ENCODE data around the gene DTHD1.

Gene DTHD1

GRCh38 chr4:36313703-36314102 is 32.3 kb downstream of the DTHD1 start:
- peak overlapping the region; percentile 37 for H3K27ac Mint-ChIP-seq
- peak; percentile 66 to 75 for ATAC-seq (replicated peaks)
- H3K4me3 Mint-ChIP-seq: peak overlapping the region in 1 of 2 donors; percentile 14
- H3K9me3 Mint-ChIP-seq: no peaks in the 10 kb centered on the region
- H3K27me3 Mint-ChIP-seq: no peaks in the 10 kb centered on the region
- H3K36me3 Mint-ChIP-seq: no peaks in the 10 kb centered on the region
- no peak for DNase-seq
- peaks cover 28 to 51% of the 10 kb centered on the region in 2 donors for H3K4me1 Mint-ChIP-seq

- H3K27ac Mint-ChIP-seq: peak overlapping the region; percentile 59
These were observed 35.2 kb downstream of the DTHD1 start for GRCh38 chr4:36316607-36317006.

GRCh38 chr4:36317721-36318120 is 36.3 kb downstream of the DTHD1 start:
- H3K27ac Mint-ChIP-seq: no peak overlapping the region
- H3K4me1 Mint-ChIP-seq: peaks cover 41 to 61% of the 10 kb centered on the region in 2 donors
- no peaks in the 10 kb centered on the region for H3K27me3 Mint-ChIP-seq
- H3K4me3 Mint-ChIP-seq: no peak overlapping the region
- H3K9me3 Mint-ChIP-seq: no peaks in the 10 kb centered on the region
- ATAC-seq (replicated peaks) (no peak), DNase-seq (no peak)
- H3K36me3 Mint-ChIP-seq: peaks cover 0 to 4% of the 10 kb centered on the region in 2 donors

More at GRCh38 chr4:36316607-36317006, 35.2 kb downstream of the DTHD1 start:
- Mint-ChIP-seq H3K4me3 (no peak overlapping the region), H3K27me3 (no peaks in the 10 kb centered on the region), H3K36me3 (peaks cover 0 to 4% of the 10 kb centered on the region in 2 donors), H3K9me3 (no peaks in the 10 kb centered on the region), H3K4me1 (peaks cover 36 to 61% of the 10 kb centered on the region in 2 donors)
- DNase-seq (no peak), ATAC-seq (replicated peaks) (no peak)

GRCh38 chr4:36320117-36320896 is 38.9 kb downstream of the DTHD1 start:
- Mint-ChIP-seq H3K36me3 (peaks cover 0 to 4% of the 10 kb centered on the region in 2 donors), H3K27me3 (no peaks in the 10 kb centered on the region), H3K4me1 (peaks cover 46 to 73% of the 10 kb centered on the region in 2 donors), H3K9me3 (peaks cover 0 to 3% of the 10 kb centered on the region in 2 donors), H3K27ac (peak overlapping the region; percentile 94), H3K4me3 (peak overlapping the region; percentile 57 to 58)
- DNase-seq (no peak), ATAC-seq (replicated peaks) (peak; percentile 47 to 53)

- H3K36me3 Mint-ChIP-seq: peaks cover 0 to 4% of the 10 kb centered on the region in 2 donors
These were observed 39.8 kb downstream of the DTHD1 start for GRCh38 chr4:36321176-36321575.

GRCh38 chr4:36322921-36323354 is 41.5 kb downstream of the DTHD1 start:
- peaks cover 0 to 4% of the 10 kb centered on the region in 2 donors for H3K36me3 Mint-ChIP-seq
- DNase-seq: peak; percentile 56
- H3K4me3 Mint-ChIP-seq: peak overlapping the region; percentile 26 to 33
- no peaks in the 10 kb centered on the region for H3K27me3 Mint-ChIP-seq
- ATAC-seq (replicated peaks): peak; percentile 72 to 81
- H3K4me1 Mint-ChIP-seq: peaks cover 53 to 92% of the 10 kb centered on the region in 2 donors
- peak overlapping the region; percentile 94 for H3K27ac Mint-ChIP-seq
- peaks cover 0 to 3% of the 10 kb centered on the region in 2 donors for H3K9me3 Mint-ChIP-seq

More at GRCh38 chr4:36321176-36321575, 39.8 kb downstream of the DTHD1 start:
- DNase-seq: no peak
- no peaks in the 10 kb centered on the region for H3K27me3 Mint-ChIP-seq
- H3K4me3 Mint-ChIP-seq: peak overlapping the region; percentile 33 to 48
- H3K9me3 Mint-ChIP-seq: peaks cover 0 to 3% of the 10 kb centered on the region in 2 donors
- H3K27ac Mint-ChIP-seq: peak overlapping the region; percentile 94
- ATAC-seq (replicated peaks): no peak
- peaks cover 52 to 82% of the 10 kb centered on the region in 2 donors for H3K4me1 Mint-ChIP-seq

GRCh38 chr4:36323816-36324419 is 42.5 kb downstream of the DTHD1 start:
- Mint-ChIP-seq H3K27ac (peak overlapping the region; percentile 94), H3K9me3 (peaks cover 0 to 3% of the 10 kb centered on the region in 2 donors), H3K4me3 (peak overlapping the region; percentile 26 to 50), H3K27me3 (no peaks in the 10 kb centered on the region), H3K4me1 (peaks cover 53 to 96% of the 10 kb centered on the region in 2 donors), H3K36me3 (peaks cover 0 to 2% of the 10 kb centered on the region in 2 donors)
- ATAC-seq (replicated peaks) (no peak), DNase-seq (no peak)

- H3K36me3 Mint-ChIP-seq: no peaks in the 10 kb centered on the region
- peaks cover 47 to 87% of the 10 kb centered on the region in 2 donors for H3K4me1 Mint-ChIP-seq
- ATAC-seq (replicated peaks) (no peak), DNase-seq (no peak)
- H3K9me3 Mint-ChIP-seq: peaks cover 0 to 3% of the 10 kb centered on the region in 2 donors
- peak overlapping the region in 1 of 2 donors; percentile 18 for H3K4me3 Mint-ChIP-seq
- peak overlapping the region; percentile 20 for H3K27ac Mint-ChIP-seq
- H3K27me3 Mint-ChIP-seq: no peaks in the 10 kb centered on the region
These were observed 43.4 kb downstream of the DTHD1 start for GRCh38 chr4:36324808-36325207.

- DNase-seq: peak; percentile 24
- peak overlapping the region in 1 of 2 donors; percentile 31 for H3K4me3 Mint-ChIP-seq
- peaks cover 0 to 3% of the 10 kb centered on the region in 2 donors for H3K9me3 Mint-ChIP-seq
These were observed 44.1 kb downstream of the DTHD1 start for GRCh38 chr4:36325499-36325898.

GRCh38 chr4:36325926-36326325 is 44.5 kb downstream of the DTHD1 start:
- Mint-ChIP-seq H3K9me3 (peaks cover 0 to 3% of the 10 kb centered on the region in 2 donors), H3K27ac (peak overlapping the region; percentile 32), H3K27me3 (no peaks in the 10 kb centered on the region), H3K36me3 (no peaks in the 10 kb centered on the region), H3K4me1 (peaks cover 41 to 76% of the 10 kb centered on the region in 2 donors), H3K4me3 (peak overlapping the region; percentile 15 to 31)
- no peak for ATAC-seq (replicated peaks)
- no peak for DNase-seq

More at GRCh38 chr4:36325499-36325898, 44.1 kb downstream of the DTHD1 start:
- Mint-ChIP-seq H3K27ac (peak overlapping the region; percentile 32), H3K36me3 (no peaks in the 10 kb centered on the region), H3K27me3 (no peaks in the 10 kb centered on the region), H3K4me1 (peaks cover 41 to 80% of the 10 kb centered on the region in 2 donors)
- peak; percentile 75 to 76 for ATAC-seq (replicated peaks)

GRCh38 chr4:36326476-36327029 is 45.1 kb downstream of the DTHD1 start:
- H3K4me1 Mint-ChIP-seq: peaks cover 36 to 70% of the 10 kb centered on the region in 2 donors

GRCh38 chr4:36327400-36327799 is 46.0 kb downstream of the DTHD1 start:
- ATAC-seq (replicated peaks) (no peak), DNase-seq (no peak)
- no peak overlapping the region for H3K27ac Mint-ChIP-seq
- H3K9me3 Mint-ChIP-seq: peaks cover 0 to 3% of the 10 kb centered on the region in 2 donors
- no peaks in the 10 kb centered on the region for H3K36me3 Mint-ChIP-seq
- H3K4me3 Mint-ChIP-seq: no peak overlapping the region
- H3K27me3 Mint-ChIP-seq: no peaks in the 10 kb centered on the region
- peaks cover 30 to 66% of the 10 kb centered on the region in 2 donors for H3K4me1 Mint-ChIP-seq

More at GRCh38 chr4:36326476-36327029, 45.1 kb downstream of the DTHD1 start:
- no peak overlapping the region for H3K4me3 Mint-ChIP-seq
- no peaks in the 10 kb centered on the region for H3K36me3 Mint-ChIP-seq
- H3K27me3 Mint-ChIP-seq: no peaks in the 10 kb centered on the region
- no peak for DNase-seq
- H3K9me3 Mint-ChIP-seq: peaks cover 0 to 3% of the 10 kb centered on the region in 2 donors
- H3K27ac Mint-ChIP-seq: no peak overlapping the region
- ATAC-seq (replicated peaks): no peak

- peaks cover 28 to 62% of the 10 kb centered on the region in 2 donors for H3K4me1 Mint-ChIP-seq
- H3K36me3 Mint-ChIP-seq: no peaks in the 10 kb centered on the region
- no peak overlapping the region for H3K4me3 Mint-ChIP-seq
- ATAC-seq (replicated peaks) (no peak), DNase-seq (no peak)
- H3K27me3 Mint-ChIP-seq: no peaks in the 10 kb centered on the region
- peaks cover 0 to 3% of the 10 kb centered on the region in 2 donors for H3K9me3 Mint-ChIP-seq
- peak overlapping the region; percentile 27 for H3K27ac Mint-ChIP-seq
These were observed 46.7 kb downstream of the DTHD1 start for GRCh38 chr4:36328130-36328529.

GRCh38 chr4:36329228-36329627 is 47.8 kb downstream of the DTHD1 start:
- Mint-ChIP-seq H3K4me3 (no peak overlapping the region), H3K9me3 (peaks cover 0 to 3% of the 10 kb centered on the region in 2 donors), H3K36me3 (no peaks in the 10 kb centered on the region), H3K4me1 (peaks cover 27 to 56% of the 10 kb centered on the region in 2 donors), H3K27me3 (no peaks in the 10 kb centered on the region), H3K27ac (no peak overlapping the region)
- ATAC-seq (replicated peaks) (no peak), DNase-seq (no peak)

Measured in stimulated activated naive B cell treated with anti-CD40 and anti-IgM and Interleukin-4, amounts not matched to agents 10 μg/mL and 1 μg/mL and 100 μg/mL, for 72 hours (primary cell).